ENCODE results near the gene TMEM205. TPM values are rescaled to one million over a fixed set of nuclear protein-coding genes. Genes with fewer than 3 reads are reported as not detected.

Gene TMEM205
- total and polyA plus RNA-seq, 2 of the 13 experiments (the other 11 are each of a cell fraction or from before 2014, with no cell fraction given) = 45.5 to 98.7 TPM

DNA sequence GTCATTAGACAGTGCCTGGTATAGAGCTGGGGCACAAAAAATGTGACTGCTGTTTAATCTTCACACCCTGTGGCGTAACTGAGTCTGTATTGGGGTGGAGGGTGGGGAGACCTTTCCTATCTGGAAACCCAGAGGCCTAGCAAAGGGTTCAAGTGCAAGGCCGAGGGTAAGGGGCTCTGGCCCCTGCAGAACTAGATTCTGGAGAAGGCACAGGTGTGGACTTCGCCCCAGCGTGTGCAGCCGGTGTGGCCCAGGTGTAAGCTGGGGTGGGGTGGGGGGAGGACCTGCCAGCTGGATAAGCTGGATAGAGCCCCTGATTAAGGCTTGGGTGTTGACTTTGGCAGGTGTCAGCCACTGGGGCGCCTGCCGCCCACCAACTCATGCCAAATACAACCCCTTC, 7.9 kb downstream of the TMEM205 start (continued):
- TF ChIP-seq, protein P1, sequence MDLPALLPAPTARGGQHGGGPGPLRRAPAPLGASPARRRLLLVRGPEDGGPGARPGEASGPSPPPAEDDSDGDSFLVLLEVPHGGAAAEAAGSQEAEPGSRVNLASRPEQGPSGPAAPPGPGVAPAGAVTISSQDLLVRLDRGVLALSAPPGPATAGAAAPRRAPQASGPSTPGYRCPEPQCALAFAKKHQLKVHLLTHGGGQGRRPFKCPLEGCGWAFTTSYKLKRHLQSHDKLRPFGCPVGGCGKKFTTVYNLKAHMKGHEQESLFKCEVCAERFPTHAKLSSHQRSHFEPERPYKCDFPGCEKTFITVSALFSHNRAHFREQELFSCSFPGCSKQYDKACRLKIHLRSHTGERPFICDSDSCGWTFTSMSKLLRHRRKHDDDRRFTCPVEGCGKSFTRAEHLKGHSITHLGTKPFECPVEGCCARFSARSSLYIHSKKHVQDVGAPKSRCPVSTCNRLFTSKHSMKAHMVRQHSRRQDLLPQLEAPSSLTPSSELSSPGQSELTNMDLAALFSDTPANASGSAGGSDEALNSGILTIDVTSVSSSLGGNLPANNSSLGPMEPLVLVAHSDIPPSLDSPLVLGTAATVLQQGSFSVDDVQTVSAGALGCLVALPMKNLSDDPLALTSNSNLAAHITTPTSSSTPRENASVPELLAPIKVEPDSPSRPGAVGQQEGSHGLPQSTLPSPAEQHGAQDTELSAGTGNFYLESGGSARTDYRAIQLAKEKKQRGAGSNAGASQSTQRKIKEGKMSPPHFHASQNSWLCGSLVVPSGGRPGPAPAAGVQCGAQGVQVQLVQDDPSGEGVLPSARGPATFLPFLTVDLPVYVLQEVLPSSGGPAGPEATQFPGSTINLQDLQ (CRISPR knock-in tag; IDR thresholded peaks at IDR 0.05) = no peak
- TF ChIP-seq, protein P2, sequence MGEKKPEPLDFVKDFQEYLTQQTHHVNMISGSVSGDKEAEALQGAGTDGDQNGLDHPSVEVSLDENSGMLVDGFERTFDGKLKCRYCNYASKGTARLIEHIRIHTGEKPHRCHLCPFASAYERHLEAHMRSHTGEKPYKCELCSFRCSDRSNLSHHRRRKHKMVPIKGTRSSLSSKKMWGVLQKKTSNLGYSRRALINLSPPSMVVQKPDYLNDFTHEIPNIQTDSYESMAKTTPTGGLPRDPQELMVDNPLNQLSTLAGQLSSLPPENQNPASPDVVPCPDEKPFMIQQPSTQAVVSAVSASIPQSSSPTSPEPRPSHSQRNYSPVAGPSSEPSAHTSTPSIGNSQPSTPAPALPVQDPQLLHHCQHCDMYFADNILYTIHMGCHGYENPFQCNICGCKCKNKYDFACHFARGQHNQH (CRISPR knock-in tag; IDR thresholded peaks at IDR 0.05) = no peak
- no peak for TF ChIP-seq SOX13 (IDR thresholded peaks at IDR 0.05)
- no peak for TF ChIP-seq SOX13 (CRISPR knock-in tag; conservative IDR thresholded peaks at IDR 0.05 in 1 of 2, IDR thresholded peaks at IDR 0.05 in 1 of 2)
- TF ChIP-seq, protein P3, sequence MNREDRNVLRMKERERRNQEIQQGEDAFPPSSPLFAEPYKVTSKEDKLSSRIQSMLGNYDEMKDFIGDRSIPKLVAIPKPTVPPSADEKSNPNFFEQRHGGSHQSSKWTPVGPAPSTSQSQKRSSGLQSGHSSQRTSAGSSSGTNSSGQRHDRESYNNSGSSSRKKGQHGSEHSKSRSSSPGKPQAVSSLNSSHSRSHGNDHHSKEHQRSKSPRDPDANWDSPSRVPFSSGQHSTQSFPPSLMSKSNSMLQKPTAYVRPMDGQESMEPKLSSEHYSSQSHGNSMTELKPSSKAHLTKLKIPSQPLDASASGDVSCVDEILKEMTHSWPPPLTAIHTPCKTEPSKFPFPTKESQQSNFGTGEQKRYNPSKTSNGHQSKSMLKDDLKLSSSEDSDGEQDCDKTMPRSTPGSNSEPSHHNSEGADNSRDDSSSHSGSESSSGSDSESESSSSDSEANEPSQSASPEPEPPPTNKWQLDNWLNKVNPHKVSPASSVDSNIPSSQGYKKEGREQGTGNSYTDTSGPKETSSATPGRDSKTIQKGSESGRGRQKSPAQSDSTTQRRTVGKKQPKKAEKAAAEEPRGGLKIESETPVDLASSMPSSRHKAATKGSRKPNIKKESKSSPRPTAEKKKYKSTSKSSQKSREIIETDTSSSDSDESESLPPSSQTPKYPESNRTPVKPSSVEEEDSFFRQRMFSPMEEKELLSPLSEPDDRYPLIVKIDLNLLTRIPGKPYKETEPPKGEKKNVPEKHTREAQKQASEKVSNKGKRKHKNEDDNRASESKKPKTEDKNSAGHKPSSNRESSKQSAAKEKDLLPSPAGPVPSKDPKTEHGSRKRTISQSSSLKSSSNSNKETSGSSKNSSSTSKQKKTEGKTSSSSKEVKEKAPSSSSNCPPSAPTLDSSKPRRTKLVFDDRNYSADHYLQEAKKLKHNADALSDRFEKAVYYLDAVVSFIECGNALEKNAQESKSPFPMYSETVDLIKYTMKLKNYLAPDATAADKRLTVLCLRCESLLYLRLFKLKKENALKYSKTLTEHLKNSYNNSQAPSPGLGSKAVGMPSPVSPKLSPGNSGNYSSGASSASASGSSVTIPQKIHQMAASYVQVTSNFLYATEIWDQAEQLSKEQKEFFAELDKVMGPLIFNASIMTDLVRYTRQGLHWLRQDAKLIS (CRISPR knock-in tag; IDR thresholded peaks at IDR 0.05) = no peak
- TF ChIP-seq ZFP1 (CRISPR knock-in tag; IDR thresholded peaks at IDR 0.05) = no peak
- TF ChIP-seq, protein P4, sequence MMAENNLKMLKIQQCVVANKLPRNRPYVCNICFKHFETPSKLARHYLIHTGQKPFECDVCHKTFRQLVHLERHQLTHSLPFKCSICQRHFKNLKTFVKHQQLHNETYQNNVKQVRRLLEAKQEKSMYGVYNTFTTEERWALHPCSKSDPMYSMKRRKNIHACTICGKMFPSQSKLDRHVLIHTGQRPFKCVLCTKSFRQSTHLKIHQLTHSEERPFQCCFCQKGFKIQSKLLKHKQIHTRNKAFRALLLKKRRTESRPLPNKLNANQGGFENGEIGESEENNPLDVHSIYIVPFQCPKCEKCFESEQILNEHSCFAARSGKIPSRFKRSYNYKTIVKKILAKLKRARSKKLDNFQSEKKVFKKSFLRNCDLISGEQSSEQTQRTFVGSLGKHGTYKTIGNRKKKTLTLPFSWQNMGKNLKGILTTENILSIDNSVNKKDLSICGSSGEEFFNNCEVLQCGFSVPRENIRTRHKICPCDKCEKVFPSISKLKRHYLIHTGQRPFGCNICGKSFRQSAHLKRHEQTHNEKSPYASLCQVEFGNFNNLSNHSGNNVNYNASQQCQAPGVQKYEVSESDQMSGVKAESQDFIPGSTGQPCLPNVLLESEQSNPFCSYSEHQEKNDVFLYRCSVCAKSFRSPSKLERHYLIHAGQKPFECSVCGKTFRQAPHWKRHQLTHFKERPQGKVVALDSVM (CRISPR knock-in tag; IDR thresholded peaks at IDR 0.05) = no peak
- no peak for TF ChIP-seq FOXO1 (CRISPR knock-in tag; IDR thresholded peaks at IDR 0.05)
- TF ChIP-seq ZNF460 (CRISPR knock-in tag; IDR thresholded peaks at IDR 0.05; ENCODE audit: borderline replicate concordance) = no peak
- TF ChIP-seq HNF4G (IDR thresholded peaks at IDR 0.05; ENCODE audit: borderline replicate concordance, low read depth, low read length) = peak; percentile 31; the same call in 1 of the 2 replicates
- TF ChIP-seq HNF4G (CRISPR knock-in tag; IDR thresholded peaks at IDR 0.05; ENCODE audit: borderline replicate concordance, low read depth) = no peak
- TF ChIP-seq SRSF1 (optimal IDR thresholded peaks at IDR 0.05; ENCODE audit: low read depth, low read length) = no peak
- TF ChIP-seq, protein P5, sequence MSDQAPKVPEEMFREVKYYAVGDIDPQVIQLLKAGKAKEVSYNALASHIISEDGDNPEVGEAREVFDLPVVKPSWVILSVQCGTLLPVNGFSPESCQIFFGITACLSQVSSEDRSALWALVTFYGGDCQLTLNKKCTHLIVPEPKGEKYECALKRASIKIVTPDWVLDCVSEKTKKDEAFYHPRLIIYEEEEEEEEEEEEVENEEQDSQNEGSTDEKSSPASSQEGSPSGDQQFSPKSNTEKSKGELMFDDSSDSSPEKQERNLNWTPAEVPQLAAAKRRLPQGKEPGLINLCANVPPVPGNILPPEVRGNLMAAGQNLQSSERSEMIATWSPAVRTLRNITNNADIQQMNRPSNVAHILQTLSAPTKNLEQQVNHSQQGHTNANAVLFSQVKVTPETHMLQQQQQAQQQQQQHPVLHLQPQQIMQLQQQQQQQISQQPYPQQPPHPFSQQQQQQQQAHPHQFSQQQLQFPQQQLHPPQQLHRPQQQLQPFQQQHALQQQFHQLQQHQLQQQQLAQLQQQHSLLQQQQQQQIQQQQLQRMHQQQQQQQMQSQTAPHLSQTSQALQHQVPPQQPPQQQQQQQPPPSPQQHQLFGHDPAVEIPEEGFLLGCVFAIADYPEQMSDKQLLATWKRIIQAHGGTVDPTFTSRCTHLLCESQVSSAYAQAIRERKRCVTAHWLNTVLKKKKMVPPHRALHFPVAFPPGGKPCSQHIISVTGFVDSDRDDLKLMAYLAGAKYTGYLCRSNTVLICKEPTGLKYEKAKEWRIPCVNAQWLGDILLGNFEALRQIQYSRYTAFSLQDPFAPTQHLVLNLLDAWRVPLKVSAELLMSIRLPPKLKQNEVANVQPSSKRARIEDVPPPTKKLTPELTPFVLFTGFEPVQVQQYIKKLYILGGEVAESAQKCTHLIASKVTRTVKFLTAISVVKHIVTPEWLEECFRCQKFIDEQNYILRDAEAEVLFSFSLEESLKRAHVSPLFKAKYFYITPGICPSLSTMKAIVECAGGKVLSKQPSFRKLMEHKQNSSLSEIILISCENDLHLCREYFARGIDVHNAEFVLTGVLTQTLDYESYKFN (CRISPR knock-in tag; conservative IDR thresholded peaks at IDR 0.05) = 0 out of 2 replicates have a peak, but pooled peaks have one; percentile 24
- TF ChIP-seq IKZF4 (CRISPR knock-in tag; IDR thresholded peaks at IDR 0.05; ENCODE audit: borderline replicate concordance, low read depth, not compliant biosample characterization) = no peak
- no peak for TF ChIP-seq ZNF256 (CRISPR knock-in tag; conservative IDR thresholded peaks at IDR 0.05)
- peak; percentile 35; the same call in 1 of the 2 replicates for TF ChIP-seq TBX2 (CRISPR knock-in tag; IDR thresholded peaks at IDR 0.05; ENCODE audit: borderline replicate concordance)
